CD4-positive, alpha-beta T cell (primary cell): Measurements from ENCODE around the gene PCCA. TPM values are rescaled to one million over a fixed set of nuclear protein-coding genes. Genes with fewer than 3 reads are reported as not detected.
"Not testable (repeated sequence)": the region's sequence is repeated elsewhere in the genome, so short reads cannot be mapped to it uniquely, and the experiment has no call there.

Source experiments
- ATAC-seq: fragments of 200-7000 bp; cut with Tn5 transposase; one replicate; pipeline ENCODE4 v1.10.0; 2022; ENCODE audit warnings: mild to moderate bottlenecking; ENCODE audit not compliant: poor library complexity
- CTCF ChIA-PET: fragments of 350-600 bp; sonication (Branson Sonifier 250); formaldehyde crosslinking; loops from one replicate; lab custom pipeline; 2021; ENCODE audit warnings: antibody characterized with exemption, inconsistent platforms; lab: Charles Lee
- POLR2A ChIA-PET: fragments of 350-600 bp; sonication (Branson Sonifier 250); formaldehyde crosslinking; loops from one replicate; lab custom pipeline; 2021; ENCODE audit warnings: antibody characterized with exemption, inconsistent platforms; lab: Charles Lee
- DNase-seq, 14 experiments: peaks; one replicate each; pipeline ENCODE4 v3.0.0-alpha.2; 2013 to 2020; ENCODE audit warnings: mixed read lengths in 2 of 14
- H3K27ac ChIP-seq, 2 donors: one replicate each; pipeline versions ENCODE4 v1.5.1 to v1.7.0; 2013; ENCODE audit warnings: low read length in 2 of 2, low read depth in 1 of 2, mild to moderate bottlenecking in 1 of 2
- H3K27me3 ChIP-seq, 2 experiments: 1 replicate in 1 of 2; 2 replicates in 1 of 2; pipeline versions ENCODE4 v1.6.1 to v1.7.0; 2013; ENCODE audit warnings: low read length in 2 of 2, control low read depth in 1 of 2, mild to moderate bottlenecking in 1 of 2, moderate library complexity in 1 of 2; ENCODE audit not compliant: insufficient read depth in 2 of 2, control insufficient read depth in 1 of 2
- H3K36me3 ChIP-seq: one replicate; pipeline ENCODE4 v1.6.1; 2013; ENCODE audit warnings: low read length, control low read depth; ENCODE audit not compliant: insufficient read depth
- H3K4me1 ChIP-seq: one replicate; pipeline ENCODE4 v1.6.1; 2013; ENCODE audit warnings: low read length, control low read depth; ENCODE audit not compliant: insufficient read depth
- H3K4me3 ChIP-seq: one replicate; pipeline ENCODE4 v1.5.1; 2013; ENCODE audit warnings: mild to moderate bottlenecking, low read length, moderate library complexity
- H3K9me3 ChIP-seq, 2 experiments: 1 replicate in 1 of 2; 2 replicates in 1 of 2; pipeline versions ENCODE4 v1.6.1 to v1.7.0; 2013; ENCODE audit warnings: low read length in 2 of 2, mild to moderate bottlenecking in 2 of 2, control low read depth in 1 of 2, moderate library complexity in 1 of 2; ENCODE audit not compliant: control insufficient read depth in 1 of 2, insufficient read depth in 1 of 2
- H3K27ac Mint-ChIP-seq: one replicate; pipeline ENCODE4 v1.8.0; 2020; ENCODE audit warnings: mixed read lengths
- H3K27me3 Mint-ChIP-seq: one replicate; pipeline ENCODE4 v1.8.0; 2021; ENCODE audit warnings: mixed read lengths
- H3K36me3 Mint-ChIP-seq: one replicate; pipeline ENCODE4 v1.8.0; 2021; ENCODE audit warnings: low read depth, mixed read lengths
- H3K4me1 Mint-ChIP-seq: one replicate; pipeline ENCODE4 v1.8.0; 2021; ENCODE audit warnings: low read depth, mixed read lengths
- H3K4me3 Mint-ChIP-seq: one replicate; pipeline ENCODE4 v1.8.0; 2020; ENCODE audit warnings: mild to moderate bottlenecking, mixed read lengths
- H3K9me3 Mint-ChIP-seq: one replicate; pipeline ENCODE4 v1.8.0; 2020; ENCODE audit warnings: mixed read lengths
- CTCF ChIP-seq: fragments of 200-600 bp; IDR thresholded peaks from one replicate; pipeline ENCODE4 v1.8.0; 2022; ENCODE audit warnings: antibody characterized with exemption, mild to moderate bottlenecking
- intact Hi-C, 2 experiments: fragments of 100-400 bp; cut with DNase I in 1 of 2; cut with micrococcal nuclease in 1 of 2; formaldehyde crosslinking; loops; one replicate each; pipeline versions ENCODE4 v1.15.1 to v1.9.0; 2023 to 2025; cut with DNase I, micrococcal nuclease
- total RNA-seq, 174 experiments: library from RNA in 2 of 174; stranded (reverse) in 2 of 174; gene quantifications; one replicate each; pipeline ENCODE4 v1.2.3 and lab custom pipeline; 2021 to 2026

Gene PCCA
- total RNA-seq, 2 experiments from 2014 or later = 4.7 to 5.2 TPM

DNA sequence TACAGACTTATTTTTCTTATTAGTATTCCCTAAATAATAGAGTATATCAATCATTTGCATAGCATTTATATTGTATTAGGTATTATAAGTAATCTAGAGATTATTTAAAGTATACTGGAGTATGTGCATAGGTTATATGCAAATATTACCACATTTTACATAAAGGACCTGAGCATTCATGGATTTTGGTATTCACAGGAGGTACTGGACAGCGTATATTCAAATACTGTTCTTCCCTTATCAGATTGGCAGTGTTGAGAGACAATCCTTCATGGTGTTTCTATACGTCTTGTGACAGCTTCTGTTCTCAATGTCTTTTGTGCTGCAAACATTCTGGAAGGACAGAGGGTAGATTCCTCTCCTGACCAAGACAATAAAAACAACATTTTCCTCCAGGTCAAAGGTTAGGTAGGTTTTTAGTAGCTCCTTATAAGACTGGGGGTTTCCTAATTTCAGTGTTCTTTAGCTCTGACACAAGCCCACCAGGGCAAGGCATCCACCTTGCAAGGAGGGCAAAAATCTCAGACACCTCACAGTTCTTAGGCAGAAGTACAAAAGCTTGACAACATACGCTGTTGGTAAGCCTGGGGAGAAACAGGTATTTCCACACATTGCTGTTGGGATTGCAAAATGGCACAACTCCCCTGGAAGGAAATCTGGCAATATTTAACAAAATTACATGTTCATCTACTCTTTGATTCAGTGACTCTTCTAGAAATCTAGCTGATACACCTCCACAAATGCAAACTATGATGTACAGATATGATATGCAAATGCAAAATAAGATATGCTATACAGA lies 20.6 kb upstream of the PCCA start:
- H3K36me3 Mint-ChIP-seq = no peaks in the 10 kb centered on the region
- H3K27ac ChIP-seq = no peak overlapping the region
- ATAC-seq (no peak), DNase-seq (no peak)
- no peak overlapping the region for H3K4me3 Mint-ChIP-seq
- H3K4me1 Mint-ChIP-seq = no peaks in the 10 kb centered on the region
- no peaks in the 10 kb centered on the region for H3K9me3 Mint-ChIP-seq
- no peak overlapping the region for H3K4me3 ChIP-seq
- POLR2A ChIA-PET = no interaction called here
- CTCF ChIA-PET = no interaction called here
- H3K36me3 ChIP-seq = no peaks in the 10 kb centered on the region
- peaks cover 0 to 2% of the 10 kb centered on the region in 2 experiments for H3K27me3 ChIP-seq
- peaks cover 10% of the 10 kb centered on the region for H3K27me3 Mint-ChIP-seq
- H3K27ac Mint-ChIP-seq = no peak overlapping the region
- H3K9me3 ChIP-seq = no peaks in the 10 kb centered on the region
- no peak for TF ChIP-seq CTCF
- intact Hi-C loops = no loop called here
- no peaks in the 10 kb centered on the region for H3K4me1 ChIP-seq

- TF ChIP-seq CTCF = no peak
- H3K27ac Mint-ChIP-seq = no peak overlapping the region
Measured at GRCh38 chr13:100069278-100069677, 19.6 kb upstream of the PCCA start.

GRCh38 chr13:100075700-100076587 lies 12.9 kb upstream of the PCCA start:
- ATAC-seq (no peak), DNase-seq (no peak)
- H3K27me3 Mint-ChIP-seq = no peaks in the 10 kb centered on the region
- H3K36me3 ChIP-seq = no peaks in the 10 kb centered on the region
- H3K27me3 ChIP-seq = no peaks in the 10 kb centered on the region
- H3K4me1 Mint-ChIP-seq = no peaks in the 10 kb centered on the region
- H3K9me3 ChIP-seq = no peaks in the 10 kb centered on the region
- no peak overlapping the region for H3K27ac Mint-ChIP-seq
- intact Hi-C loops = no loop called here
- no peaks in the 10 kb centered on the region for H3K36me3 Mint-ChIP-seq
- no peak overlapping the region for H3K27ac ChIP-seq
- no peaks in the 10 kb centered on the region for H3K9me3 Mint-ChIP-seq
- ChIA-PET CTCF (no interaction called here), POLR2A (no interaction called here)
- no peak for TF ChIP-seq CTCF
- no peak overlapping the region for H3K4me3 ChIP-seq
- H3K4me3 Mint-ChIP-seq = no peak overlapping the region
- H3K4me1 ChIP-seq = no peaks in the 10 kb centered on the region

More at GRCh38 chr13:100069278-100069677, 19.6 kb upstream of the PCCA start:
- Mint-ChIP-seq H3K4me1 (no peaks in the 10 kb centered on the region), H3K36me3 (no peaks in the 10 kb centered on the region), H3K9me3 (no peaks in the 10 kb centered on the region), H3K4me3 (no peak overlapping the region), H3K27me3 (peaks cover 7% of the 10 kb centered on the region)
- H3K4me3 ChIP-seq = no peak overlapping the region
- H3K4me1 ChIP-seq = no peaks in the 10 kb centered on the region
- H3K36me3 ChIP-seq = no peaks in the 10 kb centered on the region
- CTCF ChIA-PET = no interaction called here
- POLR2A ChIA-PET = interaction anchor here (0.7 kb wide), 1 partner anchor 319 kb away, joined by 3 read pairs; no protein-coding TSS in a partner anchor
- ATAC-seq = no peak
- H3K9me3 ChIP-seq = no peaks in the 10 kb centered on the region
- no peaks in the 10 kb centered on the region for H3K27me3 ChIP-seq
- intact Hi-C loops = no loop called here
- no peak for DNase-seq
- H3K27ac ChIP-seq = no peak overlapping the region

GRCh38 chr13:100079003-100079402 lies 9.9 kb upstream of the PCCA start:
- ATAC-seq, H3K27ac Mint-ChIP-seq, CTCF ChIA-PET, DNase-seq, H3K9me3 Mint-ChIP-seq, H3K36me3 ChIP-seq, H3K27ac ChIP-seq, H3K27me3 Mint-ChIP-seq, H3K9me3 ChIP-seq, H3K4me1 ChIP-seq, H3K4me1 Mint-ChIP-seq, H3K36me3 Mint-ChIP-seq, H3K4me3 ChIP-seq, H3K27me3 ChIP-seq: not testable (repeated sequence)
- H3K4me3 Mint-ChIP-seq = peak overlapping the region; percentile 25
- POLR2A ChIA-PET = interaction anchor here (1.4 kb wide), 1 partner anchor 10 kb away, joined by 4 read pairs; the partner anchor contains the start of gene PCCA
- intact Hi-C loops = loop anchor here in 1 of 2 experiments (1.0 kb wide), 1 partner anchor 10 kb away; the partner anchor contains the start of gene PCCA

DNA sequence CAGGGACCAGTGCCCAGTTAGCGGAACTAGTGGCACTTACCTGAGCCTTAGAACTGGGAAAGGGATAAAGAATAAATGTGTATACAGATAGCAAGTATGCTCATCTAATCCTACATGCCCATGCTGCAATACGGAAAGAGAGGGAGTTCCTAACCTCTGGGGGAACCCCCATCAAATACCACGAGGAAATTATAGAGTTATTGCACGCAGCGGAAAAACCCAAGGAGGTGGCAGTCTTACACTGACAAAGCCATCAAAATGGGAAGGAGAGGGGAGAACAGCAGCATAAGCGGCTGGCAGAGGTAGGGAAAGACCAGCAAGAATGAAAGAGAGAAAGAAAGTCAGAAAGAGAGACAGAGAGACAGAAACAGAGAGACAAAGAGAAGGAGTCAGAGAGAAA lies 5.5 kb upstream of the PCCA start:
- H3K27ac Mint-ChIP-seq, H3K4me1 Mint-ChIP-seq, H3K27me3 ChIP-seq, DNase-seq, H3K27ac ChIP-seq, POLR2A ChIA-PET, H3K4me3 ChIP-seq, H3K27me3 Mint-ChIP-seq, H3K36me3 Mint-ChIP-seq, H3K9me3 Mint-ChIP-seq, ATAC-seq, H3K4me3 Mint-ChIP-seq, H3K36me3 ChIP-seq, intact Hi-C loops, CTCF ChIA-PET, H3K9me3 ChIP-seq, H3K4me1 ChIP-seq: not testable (repeated sequence)
